Activated naive CD8-positive, alpha-beta T cell treated with anti-CD3 and anti-CD28 coated beads, Interleukin-2, amount 10 ng/mL, durations not matched to agents 7 days and 5 days (primary cell): ENCODE measurements around the gene RBM14. TPM values are rescaled to one million over a fixed set of nuclear protein-coding genes. Genes with fewer than 3 reads are reported as not detected.
A peak's percentile ranks its signal among the peaks of the same experiment; 100 is the strongest.
"Not testable (repeated sequence)": the region's sequence is repeated elsewhere in the genome, so short reads cannot be mapped to it uniquely, and the experiment has no call there.

ENCODE experiments used
- ATAC-seq: fragments of 150-1000 bp; cut with Tn5 transposase; one replicate; pipeline ENCODE4 v1.10.0; 2021; ENCODE audit warnings: low read depth, moderate library complexity
- POLR2A ChIA-PET: fragments of 350-600 bp; sonication (Branson Sonifier 250); formaldehyde crosslinking; loops from one replicate; lab custom pipeline; 2021; ENCODE audit warnings: antibody characterized with exemption; lab: Charles Lee
- DNase-seq: peaks from one replicate; pipeline ENCODE4 v3.0.0; 2021
- H3K27ac Mint-ChIP-seq: one replicate; pipeline ENCODE4 v1.8.0; 2022; ENCODE audit warnings: mild to moderate bottlenecking, mixed read lengths
- H3K27me3 Mint-ChIP-seq: one replicate; pipeline ENCODE4 v1.8.0; 2022; ENCODE audit warnings: mild to moderate bottlenecking, moderate library complexity, mixed read lengths
- H3K36me3 Mint-ChIP-seq: one replicate; pipeline ENCODE4 v1.8.0; 2021; ENCODE audit warnings: mild to moderate bottlenecking, mixed read lengths
- H3K4me1 Mint-ChIP-seq: one replicate; pipeline ENCODE4 v1.8.0; 2021; ENCODE audit warnings: mixed read lengths
- H3K4me3 Mint-ChIP-seq: one replicate; pipeline ENCODE4 v1.8.0; 2022; ENCODE audit warnings: mild to moderate bottlenecking, moderate library complexity, mixed read lengths
- H3K9me3 Mint-ChIP-seq: one replicate; pipeline ENCODE4 v1.8.0; 2021; ENCODE audit warnings: mixed read lengths
- total RNA-seq, 2 experiments: library from RNA; stranded (reverse); gene quantifications; one replicate each; pipeline ENCODE4 v1.2.3, GENCODE V29; 2021

RBM14 gene, protein sequence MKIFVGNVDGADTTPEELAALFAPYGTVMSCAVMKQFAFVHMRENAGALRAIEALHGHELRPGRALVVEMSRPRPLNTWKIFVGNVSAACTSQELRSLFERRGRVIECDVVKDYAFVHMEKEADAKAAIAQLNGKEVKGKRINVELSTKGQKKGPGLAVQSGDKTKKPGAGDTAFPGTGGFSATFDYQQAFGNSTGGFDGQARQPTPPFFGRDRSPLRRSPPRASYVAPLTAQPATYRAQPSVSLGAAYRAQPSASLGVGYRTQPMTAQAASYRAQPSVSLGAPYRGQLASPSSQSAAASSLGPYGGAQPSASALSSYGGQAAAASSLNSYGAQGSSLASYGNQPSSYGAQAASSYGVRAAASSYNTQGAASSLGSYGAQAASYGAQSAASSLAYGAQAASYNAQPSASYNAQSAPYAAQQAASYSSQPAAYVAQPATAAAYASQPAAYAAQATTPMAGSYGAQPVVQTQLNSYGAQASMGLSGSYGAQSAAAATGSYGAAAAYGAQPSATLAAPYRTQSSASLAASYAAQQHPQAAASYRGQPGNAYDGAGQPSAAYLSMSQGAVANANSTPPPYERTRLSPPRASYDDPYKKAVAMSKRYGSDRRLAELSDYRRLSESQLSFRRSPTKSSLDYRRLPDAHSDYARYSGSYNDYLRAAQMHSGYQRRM
- total RNA-seq: 100 to 1,000 TPM; 150 to 151 TPM

DNA sequence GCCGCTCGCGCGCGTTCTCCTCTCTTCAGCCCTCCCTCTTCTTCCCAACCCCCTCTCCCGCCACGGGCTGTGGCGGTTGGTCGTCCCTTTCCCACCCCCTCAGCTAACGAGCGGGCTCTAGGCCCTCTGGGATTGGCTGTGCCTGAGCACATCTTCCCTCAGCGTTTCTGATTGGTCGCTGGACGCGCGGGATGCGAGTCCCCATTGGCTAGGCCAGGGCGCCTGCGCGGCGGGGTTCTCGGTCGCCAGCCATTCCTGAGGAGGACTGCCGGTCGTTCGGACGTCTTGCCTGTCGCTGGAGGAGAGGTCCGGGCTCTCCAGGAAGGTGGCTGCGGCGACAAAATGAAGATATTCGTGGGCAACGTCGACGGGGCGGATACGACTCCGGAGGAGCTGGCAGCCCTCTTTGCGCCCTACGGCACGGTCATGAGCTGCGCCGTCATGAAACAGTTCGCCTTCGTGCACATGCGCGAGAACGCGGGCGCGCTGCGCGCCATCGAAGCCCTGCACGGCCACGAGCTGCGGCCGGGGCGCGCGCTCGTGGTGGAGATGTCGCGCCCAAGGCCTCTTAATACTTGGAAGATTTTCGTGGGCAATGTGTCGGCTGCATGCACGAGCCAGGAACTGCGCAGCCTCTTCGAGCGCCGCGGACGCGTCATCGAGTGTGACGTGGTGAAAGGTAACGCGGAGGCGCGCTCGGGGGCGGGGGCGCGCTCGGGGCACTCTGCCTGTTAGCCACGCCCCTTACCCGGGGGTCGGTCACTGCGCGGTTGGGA, at the start of gene RBM14:
Gene RBM14, plus strand, starts transcription at position 252 of the 776 bp plus-strand sequence. Its CDS starts 91 bp downstream, at position 343.
- Mint-ChIP-seq H3K27ac (peak within 1 kb of the TSS; percentile 97), H3K27me3 (no peaks in the 10 kb centered on the region), H3K4me1 (peaks cover 35% of the 10 kb centered on the region), H3K9me3 (no peaks in the 10 kb centered on the region), H3K4me3 (peak within 1 kb of the TSS; percentile 96), H3K36me3 (peaks cover 34% of the 10 kb centered on the region)
- DNase-seq: peak; percentile 97
- ATAC-seq: peak; percentile 96
- POLR2A ChIA-PET: interaction anchor here (0.6 to 10.4 kb wide), 26 partner anchors 8 to 304 kb away, joined by 3 to 211 read pairs (median 4); partner anchors contain the start of genes ACTN3, B4GAT1, BBS1 and CCDC87

DNA sequence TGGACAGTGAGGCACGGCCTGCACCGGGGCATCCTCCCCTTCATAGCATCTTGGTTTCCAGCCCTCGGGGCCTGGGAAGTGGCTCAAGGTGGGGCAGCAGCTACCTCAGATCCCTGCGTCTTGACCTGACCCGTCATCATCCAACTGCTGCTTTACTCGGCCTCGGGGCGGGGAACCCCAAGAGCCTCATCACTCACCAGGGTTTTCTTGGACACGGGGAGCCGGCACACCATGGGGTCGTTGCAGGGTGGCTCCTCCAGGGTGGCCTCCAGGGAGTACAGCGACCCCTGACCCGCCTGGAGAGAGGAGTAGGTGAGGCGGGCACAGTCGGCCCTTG, 48.7 kb upstream of the RBM14 start:
- H3K4me3 Mint-ChIP-seq: peak overlapping the region; percentile 74
- H3K36me3 Mint-ChIP-seq: no peaks in the 10 kb centered on the region
- no peaks in the 10 kb centered on the region for H3K9me3 Mint-ChIP-seq
- no peak for DNase-seq
- peaks cover 5% of the 10 kb centered on the region for H3K4me1 Mint-ChIP-seq
- no peak for ATAC-seq
- peaks cover 25% of the 10 kb centered on the region for H3K27me3 Mint-ChIP-seq
- POLR2A ChIA-PET: interaction anchor here (1.4 to 1.5 kb wide), 2 partner anchors 13 to 22 kb away, joined by 3 to 10 read pairs; partner anchors contain the start of genes ACTN3 and ZDHHC24
- H3K27ac Mint-ChIP-seq: no peak overlapping the region

DNA sequence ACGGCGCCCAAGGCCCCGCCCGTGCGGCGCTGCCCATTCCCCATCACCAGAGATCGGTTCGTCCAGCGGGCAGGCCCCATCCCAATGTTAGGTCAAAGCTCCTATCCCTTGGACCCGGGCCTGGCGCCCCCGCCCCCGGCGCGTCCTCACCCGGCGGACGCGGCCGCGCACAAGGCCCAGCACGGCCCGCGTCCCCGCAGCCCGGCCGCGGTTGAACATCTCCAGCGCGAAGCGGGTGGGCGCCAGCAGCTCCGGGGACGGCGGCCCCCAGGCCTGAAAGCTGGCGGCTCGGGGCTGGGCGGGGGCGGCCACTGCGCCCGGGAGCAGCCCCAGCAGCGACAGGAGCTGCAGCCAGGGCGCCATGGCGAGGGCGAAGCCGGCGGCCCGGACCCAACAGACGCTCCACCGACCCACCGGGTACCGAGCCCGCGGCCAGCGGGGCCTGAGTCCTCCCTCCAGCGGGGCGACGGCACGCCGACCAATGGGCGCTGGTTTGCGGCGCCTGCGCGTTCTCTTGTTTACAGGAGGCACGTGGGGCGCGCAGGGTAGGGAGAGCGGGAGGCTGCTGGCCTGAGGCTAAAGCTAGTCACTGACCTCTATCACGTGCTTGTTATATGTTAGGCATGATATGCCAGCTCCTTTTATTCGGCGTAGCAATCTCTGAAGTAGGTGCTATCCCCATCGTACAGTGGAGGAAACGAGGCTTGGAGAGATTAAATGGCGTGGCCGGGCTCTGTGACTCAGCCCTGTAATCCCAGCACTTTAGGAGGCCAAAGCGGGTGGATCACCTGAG, 48.1 kb upstream of the RBM14 start, which contains the start of gene CTSF:
Gene CTSF, minus strand, starts transcription at position 483 of the 793 bp plus-strand sequence. Its CDS starts 120 bp downstream, at position 363.
- POLR2A ChIA-PET: interaction anchor here (0.6 to 1.5 kb wide), 3 partner anchors 13 to 22 kb away, joined by 3 to 10 read pairs (median 3); partner anchors contain the start of genes ACTN3 and ZDHHC24
- Mint-ChIP-seq H3K27me3 (peaks cover 25% of the 10 kb centered on the region), H3K36me3 (no peaks in the 10 kb centered on the region), H3K4me3 (peak within 1 kb of the TSS; percentile 75), H3K9me3 (no peaks in the 10 kb centered on the region), H3K4me1 (peaks cover 5% of the 10 kb centered on the region), H3K27ac (no peak within 1 kb of the TSS)
- peak; percentile 73 for DNase-seq
- ATAC-seq: peak; percentile 88

DNA sequence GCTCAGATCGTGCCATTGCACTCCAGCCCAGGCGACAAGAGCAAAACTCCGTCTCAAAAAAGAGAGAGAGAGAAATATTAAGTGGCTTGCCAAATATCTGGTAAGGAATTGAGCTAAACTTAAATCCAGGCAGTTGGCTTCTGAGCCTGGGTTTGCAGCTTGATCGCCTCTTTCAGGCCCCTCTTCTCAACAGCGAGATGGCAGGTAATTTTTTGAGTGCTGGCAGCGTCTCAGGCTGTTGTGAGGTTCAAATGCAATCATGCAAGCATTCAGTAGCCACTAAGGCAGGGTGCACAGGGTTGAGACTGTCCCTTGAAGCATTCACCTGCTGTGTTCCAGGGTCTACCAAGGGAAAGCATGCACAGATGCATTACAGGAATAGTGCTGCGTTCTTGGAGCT, 47.4 kb upstream of the RBM14 start:
- POLR2A ChIA-PET: interaction anchor here (0.6 to 1.5 kb wide), 3 partner anchors 14 to 23 kb away, joined by 3 to 10 read pairs (median 3); partner anchors contain the start of genes ACTN3 and ZDHHC24
- DNase-seq (no peak), ATAC-seq (no peak)
- H3K36me3 Mint-ChIP-seq: no peaks in the 10 kb centered on the region
- no peak overlapping the region for H3K27ac Mint-ChIP-seq
- H3K4me3 Mint-ChIP-seq: no peak overlapping the region
- H3K9me3 Mint-ChIP-seq: no peaks in the 10 kb centered on the region
- H3K27me3 Mint-ChIP-seq: peaks cover 29% of the 10 kb centered on the region
- peaks cover 5% of the 10 kb centered on the region for H3K4me1 Mint-ChIP-seq

DNA sequence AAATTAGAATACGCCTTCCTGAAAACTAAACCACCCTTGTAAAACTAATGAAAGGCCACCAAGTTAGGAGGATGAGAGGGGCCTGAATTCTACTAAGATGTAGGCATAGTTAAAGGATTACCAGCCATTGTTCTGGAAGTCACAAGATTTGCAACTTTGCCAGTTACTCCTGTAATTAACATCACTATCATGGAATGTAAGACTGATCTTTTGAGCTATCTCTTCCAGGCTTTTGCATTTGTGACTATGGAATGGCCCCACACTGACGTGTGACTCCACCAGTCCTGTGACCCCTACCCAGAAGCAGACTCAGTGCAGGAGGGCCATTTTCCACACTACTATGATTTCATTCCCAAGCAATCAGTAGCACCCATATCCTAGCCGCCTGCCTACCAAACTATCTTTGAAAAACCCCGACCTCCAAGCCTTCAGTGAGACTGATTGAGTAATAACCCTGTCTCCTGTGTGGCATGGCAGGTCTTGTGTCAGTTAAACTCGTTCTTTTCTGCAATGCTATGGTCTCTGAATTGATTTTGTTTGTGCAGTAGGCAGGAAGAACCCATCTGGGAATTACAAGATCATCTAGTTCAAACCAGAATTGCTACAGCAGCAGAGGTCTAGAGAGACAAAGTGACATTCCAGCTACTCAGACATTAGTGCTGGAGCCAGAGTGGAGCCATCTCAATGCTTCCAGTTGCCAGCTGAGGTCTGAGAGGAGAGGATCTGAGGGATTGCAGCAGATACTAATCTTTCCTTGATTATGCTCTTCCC, 46.2 kb upstream of the RBM14 start:
- DNase-seq (no peak), ATAC-seq (no peak)
- H3K9me3 Mint-ChIP-seq: no peaks in the 10 kb centered on the region
- H3K36me3 Mint-ChIP-seq: no peaks in the 10 kb centered on the region
- H3K4me1 Mint-ChIP-seq: peaks cover 5% of the 10 kb centered on the region
- POLR2A ChIA-PET: interaction anchor here (0.7 to 1.2 kb wide), 2 partner anchors 24 to 33 kb away, joined by 3 to 4 read pairs; partner anchors contain the start of gene ACTN3
- H3K4me3 Mint-ChIP-seq: no peak overlapping the region
- no peak overlapping the region for H3K27ac Mint-ChIP-seq
- peaks cover 29% of the 10 kb centered on the region for H3K27me3 Mint-ChIP-seq

DNA sequence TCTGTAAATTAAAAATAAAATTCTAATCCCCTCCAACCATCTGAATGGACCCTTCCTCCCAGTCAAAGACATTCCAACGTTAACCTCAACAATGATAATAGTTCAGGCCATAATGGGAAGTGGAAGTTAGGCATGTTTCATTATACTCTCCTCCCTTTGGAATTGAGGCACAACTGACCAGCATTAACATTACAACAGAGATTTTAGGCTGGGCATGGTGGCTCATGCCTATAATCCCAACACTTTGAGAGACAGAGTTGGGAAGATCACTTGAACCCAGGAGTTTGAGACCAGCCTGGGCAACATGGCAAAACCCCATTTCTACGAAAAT, 45.6 kb upstream of the RBM14 start:
- Mint-ChIP-seq H3K36me3 (no peaks in the 10 kb centered on the region), H3K9me3 (no peaks in the 10 kb centered on the region), H3K27ac (no peak overlapping the region), H3K27me3 (peaks cover 29% of the 10 kb centered on the region), H3K4me3 (no peak overlapping the region), H3K4me1 (peaks cover 5% of the 10 kb centered on the region)
- ATAC-seq (no peak), DNase-seq (no peak)
- POLR2A ChIA-PET: interaction anchor here (0.7 kb wide), 1 partner anchor 34 kb away, joined by 3 read pairs; no protein-coding TSS in a partner anchor

DNA sequence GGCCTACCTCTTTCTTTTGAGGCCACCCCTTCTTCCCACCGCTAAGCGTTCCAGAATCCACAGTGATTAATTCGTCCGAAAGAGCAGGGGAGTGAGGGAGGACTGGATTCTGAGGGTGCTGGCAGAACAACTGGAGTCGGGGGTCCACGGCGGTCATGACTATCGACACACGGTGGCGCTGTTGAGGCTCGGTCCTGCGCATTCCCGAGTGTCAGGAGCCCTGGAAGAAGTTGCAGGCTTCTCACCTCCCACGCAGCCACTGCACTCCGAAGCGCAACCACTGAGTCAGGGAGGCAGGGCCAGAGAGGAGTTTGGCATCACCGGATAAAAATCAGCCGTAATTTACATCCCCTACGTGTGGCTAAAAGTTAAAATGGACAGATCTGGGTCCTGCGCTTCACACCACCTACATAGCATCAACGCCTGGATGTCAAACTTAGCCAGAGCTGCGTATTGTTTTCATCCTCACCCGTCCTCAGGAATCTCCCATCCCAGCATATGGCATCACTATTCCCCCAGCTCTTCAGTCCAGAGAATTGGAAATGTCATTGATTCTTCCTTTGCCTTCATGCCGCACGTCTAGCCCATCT, 37.3 kb upstream of the RBM14 start:
- peaks cover 4% of the 10 kb centered on the region for H3K9me3 Mint-ChIP-seq
- POLR2A ChIA-PET: interaction anchor here (4.3 kb wide), 1 partner anchor 99 kb away, joined by 24 read pairs; the partner anchor contains the start of gene RBM4B
- no peak overlapping the region for H3K4me3 Mint-ChIP-seq
- ATAC-seq: peak; percentile 56
- H3K4me1 Mint-ChIP-seq: peaks cover 7% of the 10 kb centered on the region
- DNase-seq: peak; percentile 77
- no peak overlapping the region for H3K27ac Mint-ChIP-seq
- H3K27me3 Mint-ChIP-seq: peaks cover 8% of the 10 kb centered on the region
- H3K36me3 Mint-ChIP-seq: no peaks in the 10 kb centered on the region

DNA sequence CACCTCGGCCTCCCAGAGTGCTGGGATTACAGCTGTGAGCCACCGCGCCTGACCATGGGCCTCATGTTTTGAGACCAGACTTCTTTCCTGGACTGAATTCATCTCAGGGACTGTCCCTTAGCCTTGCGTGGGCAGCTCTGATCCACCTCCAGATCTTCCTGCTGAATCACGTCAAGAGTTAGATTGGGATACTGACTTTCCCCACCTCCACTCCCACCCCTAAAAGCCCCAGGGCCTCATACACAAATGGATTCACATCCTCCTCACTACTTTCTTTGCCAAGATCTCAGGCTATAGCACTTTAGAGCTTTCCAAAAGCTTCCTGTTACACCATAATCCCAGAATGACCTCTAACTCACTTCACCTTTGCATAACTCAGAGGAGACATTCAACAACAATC, 35.6 kb upstream of the RBM14 start:
- H3K4me3 Mint-ChIP-seq: no peak overlapping the region
- H3K9me3 Mint-ChIP-seq: peaks cover 4% of the 10 kb centered on the region
- H3K27ac Mint-ChIP-seq: no peak overlapping the region
- POLR2A ChIA-PET: interaction anchor here (4.3 kb wide), 1 partner anchor 97 kb away, joined by 24 read pairs; the partner anchor contains the start of gene RBM4B
- H3K4me1 Mint-ChIP-seq: peaks cover 7% of the 10 kb centered on the region
- peaks cover 8% of the 10 kb centered on the region for H3K27me3 Mint-ChIP-seq
- H3K36me3 Mint-ChIP-seq: no peaks in the 10 kb centered on the region
- DNase-seq (no peak), ATAC-seq (no peak)

DNA sequence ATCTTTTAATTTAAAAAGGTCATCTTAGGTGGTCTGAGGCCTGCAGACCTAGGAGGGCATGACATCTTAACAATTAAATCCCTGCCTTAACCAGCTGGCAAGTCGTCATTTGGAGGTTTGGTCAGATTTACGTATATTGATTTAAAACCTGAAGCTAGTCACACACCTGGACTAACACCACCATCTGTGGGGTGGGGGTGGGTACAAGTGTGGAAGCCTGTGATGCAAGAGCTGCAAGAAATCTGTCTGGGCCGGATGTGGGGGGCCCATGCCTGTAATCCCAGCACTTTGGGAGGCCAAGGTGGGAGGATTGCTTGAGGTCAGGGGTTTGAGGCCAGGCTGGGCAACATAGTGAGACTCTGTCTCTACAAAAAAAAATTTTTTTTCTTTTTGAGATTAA, 35.2 kb upstream of the RBM14 start:
- POLR2A ChIA-PET: interaction anchor here (0.6 to 4.3 kb wide), 2 partner anchors 97 to 101 kb away, joined by 3 to 24 read pairs; partner anchors contain the start of gene RBM4B
- Mint-ChIP-seq H3K27ac (no peak overlapping the region), H3K9me3 (peaks cover 4% of the 10 kb centered on the region), H3K36me3 (no peaks in the 10 kb centered on the region), H3K27me3 (peaks cover 8% of the 10 kb centered on the region), H3K4me1 (peaks cover 7% of the 10 kb centered on the region), H3K4me3 (no peak overlapping the region)
- ATAC-seq: no peak
- no peak for DNase-seq

DNA sequence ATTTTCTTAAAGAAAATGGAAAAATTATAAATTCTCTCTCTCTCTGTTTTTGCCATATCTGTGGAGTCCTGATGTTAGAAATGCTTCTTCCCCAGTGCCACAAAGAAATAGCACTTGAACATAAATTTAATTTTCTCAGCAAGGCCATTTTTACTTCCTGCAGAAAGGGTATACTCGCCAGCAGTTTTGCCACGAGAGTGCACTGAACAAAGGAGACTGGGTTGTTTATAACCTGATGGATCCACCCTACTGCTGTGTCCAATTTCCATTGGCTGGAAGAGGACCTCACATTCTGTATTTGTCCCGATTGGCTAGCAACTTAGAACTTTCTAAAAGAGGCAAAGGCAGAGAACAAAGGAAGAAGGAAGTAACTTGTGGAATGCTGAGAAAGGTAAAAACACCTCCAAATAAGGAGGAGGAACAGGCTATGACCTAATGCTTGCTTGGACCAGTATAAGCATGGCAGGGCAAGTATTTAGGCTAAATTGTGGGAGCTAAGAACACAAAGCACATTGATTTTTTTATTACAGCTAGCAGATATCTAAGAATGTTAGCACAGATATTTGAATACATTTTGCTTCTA, 33.8 kb upstream of the RBM14 start:
- H3K27me3 Mint-ChIP-seq, POLR2A ChIA-PET, H3K36me3 Mint-ChIP-seq, H3K4me3 Mint-ChIP-seq, H3K9me3 Mint-ChIP-seq, ATAC-seq, H3K4me1 Mint-ChIP-seq, H3K27ac Mint-ChIP-seq, DNase-seq: not testable (repeated sequence)

DNA sequence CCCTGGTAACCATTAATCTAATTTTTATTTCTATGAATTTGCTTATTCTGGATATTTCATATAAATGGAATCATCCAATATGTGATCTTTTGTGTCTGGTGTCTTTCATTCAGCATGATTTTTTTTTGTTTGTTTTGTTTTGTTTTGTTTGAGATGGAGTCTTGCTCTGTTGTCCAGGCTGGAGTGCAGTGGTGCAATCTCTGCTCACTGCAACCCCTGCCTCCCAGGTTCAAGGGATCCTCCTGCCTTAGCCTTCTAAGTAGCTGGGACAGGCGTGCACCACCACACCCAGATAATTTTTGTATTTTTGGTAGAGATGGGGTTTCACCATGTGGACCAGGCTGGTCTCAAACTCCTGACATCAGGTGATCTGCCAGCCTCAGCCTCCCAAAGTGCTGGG, 31.0 kb upstream of the RBM14 start:
- POLR2A ChIA-PET, ATAC-seq, DNase-seq, H3K4me3 Mint-ChIP-seq, H3K27me3 Mint-ChIP-seq, H3K36me3 Mint-ChIP-seq, H3K27ac Mint-ChIP-seq, H3K4me1 Mint-ChIP-seq, H3K9me3 Mint-ChIP-seq: not testable (repeated sequence)
